SK-N-SH treated with all-trans-retinoic acid at 6 μM for 48 hours (cell line): ENCODE results near the gene ADAMTSL1.

Experiments
- ATAC-seq: fragments of 200-7000 bp; cut with Tn5 transposase; 3 replicates; pipeline ENCODE4 v1.9.1; 2020; ENCODE audit warnings: mild to moderate bottlenecking, moderate library complexity
- ARNTL ChIP-seq: fragments of 450-650 bp; formaldehyde crosslinking; IDR thresholded peaks from 2 replicates; pipeline ENCODE4 v1.5.0; 2020; ENCODE audit warnings: low read depth, mild to moderate bottlenecking, moderate library complexity, borderline replicate concordance
- CSDC2 ChIP-seq: fragments of 250-450 bp; sonication (Bioruptor Pico); IDR thresholded peaks from 2 replicates; pipeline ENCODE4 v1.5.0; 2020; ENCODE audit warnings: mild to moderate bottlenecking, moderate library complexity
- ESRRG ChIP-seq: fragments of 250-450 bp; sonication (Bioruptor Pico); IDR thresholded peaks from 2 replicates; pipeline ENCODE4 v1.6.1; 2021; ENCODE audit warnings: mild to moderate bottlenecking
- GLIS3 ChIP-seq: fragments of 250-450 bp; sonication (Bioruptor Pico); IDR thresholded peaks from 2 replicates; pipeline ENCODE4 v1.5.0; 2020; ENCODE audit warnings: mild to moderate bottlenecking, moderate library complexity
- ISL1 ChIP-seq: fragments of 250-450 bp; sonication (Bioruptor Pico); IDR thresholded peaks from 2 replicates; pipeline ENCODE4 v2.1.2; 2022; ENCODE audit warnings: mild to moderate bottlenecking, moderate library complexity
- OSR1 ChIP-seq: fragments of 250-450 bp; sonication (Bioruptor Pico); IDR thresholded peaks from 2 replicates; pipeline ENCODE4 v1.8.0; 2022; ENCODE audit warnings: moderate library complexity, mild to moderate bottlenecking, inconsistent platforms
- PPARA ChIP-seq: fragments of 250-450 bp; sonication (Bioruptor Pico); IDR thresholded peaks from 2 replicates; pipeline ENCODE4 v1.5.0; 2020; ENCODE audit warnings: mild to moderate bottlenecking, borderline replicate concordance
- RARB ChIP-seq: fragments of 250-450 bp; sonication (Bioruptor Pico); IDR thresholded peaks from 2 replicates; pipeline ENCODE4 v1.8.0; 2021; ENCODE audit warnings: mild to moderate bottlenecking, moderate library complexity
- SNAI2 ChIP-seq: fragments of 250-450 bp; sonication (Bioruptor Pico); IDR thresholded peaks from 2 replicates; pipeline ENCODE4 v1.5.0; 2020; ENCODE audit warnings: mild to moderate bottlenecking, moderate library complexity
- TCF4 ChIP-seq: fragments of 250-450 bp; sonication (Bioruptor Pico); IDR thresholded peaks from 2 replicates; pipeline ENCODE4 v1.8.0; 2021; ENCODE audit warnings: mild to moderate bottlenecking, moderate library complexity, borderline replicate concordance
- ZC3H10 ChIP-seq: fragments of 250-450 bp; sonication (Bioruptor Pico); IDR thresholded peaks from 2 replicates; pipeline ENCODE4 v1.5.1; 2021; ENCODE audit warnings: mild to moderate bottlenecking, moderate library complexity
- ZFP3 ChIP-seq: fragments of 250-450 bp; sonication (Bioruptor Pico); IDR thresholded peaks from 2 replicates; pipeline ENCODE4 v1.5.0; 2020; ENCODE audit warnings: mild to moderate bottlenecking, moderate library complexity
- ZFP30 ChIP-seq: fragments of 450-650 bp; formaldehyde crosslinking; IDR thresholded peaks from 2 replicates; pipeline ENCODE4 v1.5.0; 2022; ENCODE audit warnings: mild to moderate bottlenecking, moderate library complexity
- ZNF70 ChIP-seq: fragments of 450-650 bp; formaldehyde crosslinking; IDR thresholded peaks from 2 replicates; pipeline ENCODE4 v1.5.0; 2020; ENCODE audit warnings: mild to moderate bottlenecking, moderate library complexity
- ZNF8 ChIP-seq: fragments of 450-650 bp; formaldehyde crosslinking; IDR thresholded peaks from 2 replicates; pipeline ENCODE4 v1.5.0; 2020; ENCODE audit warnings: mild to moderate bottlenecking, moderate library complexity
- TF ChIP-seq, protein P1 (sequence below): fragments of 250-450 bp; sonication (Bioruptor Pico); IDR thresholded peaks from 2 replicates; pipeline ENCODE4 v1.5.0; 2020; ENCODE audit warnings: mild to moderate bottlenecking, moderate library complexity
- TF ChIP-seq, protein P2 (sequence below): fragments of 250-450 bp; sonication (Bioruptor Pico); IDR thresholded peaks from 2 replicates; pipeline ENCODE4 v1.5.1; 2021; ENCODE audit warnings: mild to moderate bottlenecking, moderate library complexity
- TF ChIP-seq, protein P3 (sequence below): fragments of 250-450 bp; sonication (Bioruptor Pico); IDR thresholded peaks from 2 replicates; pipeline ENCODE4 v1.8.0; 2021; ENCODE audit warnings: low read depth, mild to moderate bottlenecking, moderate library complexity, borderline replicate concordance
- TF ChIP-seq, protein P4 (sequence below): fragments of 250-450 bp; sonication (Bioruptor Pico); IDR thresholded peaks from 2 replicates; pipeline ENCODE4 v1.8.0; 2020; ENCODE audit warnings: mild to moderate bottlenecking, moderate library complexity, borderline replicate concordance

ADAMTSL1 gene

DNA sequence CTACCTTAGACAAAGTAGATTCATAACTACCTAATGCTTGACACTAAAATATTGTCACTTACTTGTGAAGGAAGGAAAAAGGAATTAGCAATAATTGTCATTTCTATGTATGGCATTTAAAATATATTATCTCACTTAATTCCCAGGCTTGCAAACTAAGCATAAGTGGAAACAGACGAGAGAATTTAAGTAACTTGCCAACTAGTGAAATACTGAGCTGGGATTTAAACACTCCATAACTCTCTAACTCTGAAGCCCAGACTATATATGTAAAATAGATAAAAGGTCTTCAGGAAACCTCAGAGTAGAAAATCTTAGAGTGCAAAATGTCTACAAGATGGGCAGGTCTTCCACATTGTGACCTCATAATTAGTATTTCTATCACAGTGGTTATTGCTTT lies 301.3 kb downstream of the ADAMTSL1 start (continued):
- TF ChIP-seq, protein P1, sequence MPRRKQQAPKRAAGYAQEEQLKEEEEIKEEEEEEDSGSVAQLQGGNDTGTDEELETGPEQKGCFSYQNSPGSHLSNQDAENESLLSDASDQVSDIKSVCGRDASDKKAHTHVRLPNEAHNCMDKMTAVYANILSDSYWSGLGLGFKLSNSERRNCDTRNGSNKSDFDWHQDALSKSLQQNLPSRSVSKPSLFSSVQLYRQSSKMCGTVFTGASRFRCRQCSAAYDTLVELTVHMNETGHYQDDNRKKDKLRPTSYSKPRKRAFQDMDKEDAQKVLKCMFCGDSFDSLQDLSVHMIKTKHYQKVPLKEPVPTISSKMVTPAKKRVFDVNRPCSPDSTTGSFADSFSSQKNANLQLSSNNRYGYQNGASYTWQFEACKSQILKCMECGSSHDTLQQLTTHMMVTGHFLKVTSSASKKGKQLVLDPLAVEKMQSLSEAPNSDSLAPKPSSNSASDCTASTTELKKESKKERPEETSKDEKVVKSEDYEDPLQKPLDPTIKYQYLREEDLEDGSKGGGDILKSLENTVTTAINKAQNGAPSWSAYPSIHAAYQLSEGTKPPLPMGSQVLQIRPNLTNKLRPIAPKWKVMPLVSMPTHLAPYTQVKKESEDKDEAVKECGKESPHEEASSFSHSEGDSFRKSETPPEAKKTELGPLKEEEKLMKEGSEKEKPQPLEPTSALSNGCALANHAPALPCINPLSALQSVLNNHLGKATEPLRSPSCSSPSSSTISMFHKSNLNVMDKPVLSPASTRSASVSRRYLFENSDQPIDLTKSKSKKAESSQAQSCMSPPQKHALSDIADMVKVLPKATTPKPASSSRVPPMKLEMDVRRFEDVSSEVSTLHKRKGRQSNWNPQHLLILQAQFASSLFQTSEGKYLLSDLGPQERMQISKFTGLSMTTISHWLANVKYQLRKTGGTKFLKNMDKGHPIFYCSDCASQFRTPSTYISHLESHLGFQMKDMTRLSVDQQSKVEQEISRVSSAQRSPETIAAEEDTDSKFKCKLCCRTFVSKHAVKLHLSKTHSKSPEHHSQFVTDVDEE (CRISPR knock-in tag) = no peak
- no peak for TF ChIP-seq ESRRG (CRISPR knock-in tag)
- no peak for TF ChIP-seq ISL1 (CRISPR knock-in tag)
- no peak for TF ChIP-seq SNAI2 (CRISPR knock-in tag)
- TF ChIP-seq ZNF70 (CRISPR knock-in tag) = no peak

DNA sequence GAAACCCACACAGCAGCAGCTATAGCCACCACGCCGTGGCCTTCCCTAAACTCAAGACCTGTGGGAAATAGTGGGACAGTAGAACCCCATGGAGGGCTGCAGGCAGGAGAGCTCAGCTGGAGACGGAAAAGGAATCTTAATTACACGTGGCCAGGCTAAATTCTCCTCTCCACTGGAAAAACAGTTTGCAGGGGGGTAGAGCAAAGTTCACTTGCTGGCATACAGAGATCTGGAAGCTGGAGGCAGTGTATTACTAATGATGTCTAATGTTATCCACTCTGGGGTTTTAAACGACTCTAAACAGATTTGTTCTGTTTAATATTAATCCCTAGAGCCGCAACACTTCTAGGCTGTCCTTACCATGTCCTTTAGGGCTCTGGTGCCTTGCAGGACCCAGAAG lies 302.0 kb downstream of the ADAMTSL1 start:
- ATAC-seq = no peak
- TF ChIP-seq ZFP30 (CRISPR knock-in tag) (no peak), OSR1 (CRISPR knock-in tag) (no peak), SNAI2 (CRISPR knock-in tag) (no peak), TCF4 (no peak), ISL1 (CRISPR knock-in tag) (no peak), ZNF8 (CRISPR knock-in tag) (no peak), ZC3H10 (CRISPR knock-in tag) (no peak), ARNTL (CRISPR knock-in tag) (no peak), PPARA (CRISPR knock-in tag) (no peak)
- TF ChIP-seq, protein P2, sequence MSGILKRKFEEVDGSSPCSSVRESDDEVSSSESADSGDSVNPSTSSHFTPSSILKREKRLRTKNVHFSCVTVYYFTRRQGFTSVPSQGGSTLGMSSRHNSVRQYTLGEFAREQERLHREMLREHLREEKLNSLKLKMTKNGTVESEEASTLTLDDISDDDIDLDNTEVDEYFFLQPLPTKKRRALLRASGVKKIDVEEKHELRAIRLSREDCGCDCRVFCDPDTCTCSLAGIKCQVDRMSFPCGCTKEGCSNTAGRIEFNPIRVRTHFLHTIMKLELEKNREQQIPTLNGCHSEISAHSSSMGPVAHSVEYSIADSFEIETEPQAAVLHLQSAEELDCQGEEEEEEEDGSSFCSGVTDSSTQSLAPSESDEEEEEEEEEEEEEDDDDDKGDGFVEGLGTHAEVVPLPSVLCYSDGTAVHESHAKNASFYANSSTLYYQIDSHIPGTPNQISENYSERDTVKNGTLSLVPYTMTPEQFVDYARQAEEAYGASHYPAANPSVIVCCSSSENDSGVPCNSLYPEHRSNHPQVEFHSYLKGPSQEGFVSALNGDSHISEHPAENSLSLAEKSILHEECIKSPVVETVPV (CRISPR knock-in tag) = no peak
- TF ChIP-seq, protein P3, sequence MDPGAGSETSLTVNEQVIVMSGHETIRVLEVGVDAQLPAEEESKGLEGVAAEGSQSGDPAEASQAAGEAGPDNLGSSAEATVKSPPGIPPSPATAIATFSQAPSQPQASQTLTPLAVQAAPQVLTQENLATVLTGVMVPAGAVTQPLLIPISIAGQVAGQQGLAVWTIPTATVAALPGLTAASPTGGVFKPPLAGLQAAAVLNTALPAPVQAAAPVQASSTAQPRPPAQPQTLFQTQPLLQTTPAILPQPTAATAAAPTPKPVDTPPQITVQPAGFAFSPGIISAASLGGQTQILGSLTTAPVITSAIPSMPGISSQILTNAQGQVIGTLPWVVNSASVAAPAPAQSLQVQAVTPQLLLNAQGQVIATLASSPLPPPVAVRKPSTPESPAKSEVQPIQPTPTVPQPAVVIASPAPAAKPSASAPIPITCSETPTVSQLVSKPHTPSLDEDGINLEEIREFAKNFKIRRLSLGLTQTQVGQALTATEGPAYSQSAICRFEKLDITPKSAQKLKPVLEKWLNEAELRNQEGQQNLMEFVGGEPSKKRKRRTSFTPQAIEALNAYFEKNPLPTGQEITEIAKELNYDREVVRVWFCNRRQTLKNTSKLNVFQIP (CRISPR knock-in tag) = no peak
- TF ChIP-seq, protein P1 (CRISPR knock-in tag) = no peak
- TF ChIP-seq, protein P4, sequence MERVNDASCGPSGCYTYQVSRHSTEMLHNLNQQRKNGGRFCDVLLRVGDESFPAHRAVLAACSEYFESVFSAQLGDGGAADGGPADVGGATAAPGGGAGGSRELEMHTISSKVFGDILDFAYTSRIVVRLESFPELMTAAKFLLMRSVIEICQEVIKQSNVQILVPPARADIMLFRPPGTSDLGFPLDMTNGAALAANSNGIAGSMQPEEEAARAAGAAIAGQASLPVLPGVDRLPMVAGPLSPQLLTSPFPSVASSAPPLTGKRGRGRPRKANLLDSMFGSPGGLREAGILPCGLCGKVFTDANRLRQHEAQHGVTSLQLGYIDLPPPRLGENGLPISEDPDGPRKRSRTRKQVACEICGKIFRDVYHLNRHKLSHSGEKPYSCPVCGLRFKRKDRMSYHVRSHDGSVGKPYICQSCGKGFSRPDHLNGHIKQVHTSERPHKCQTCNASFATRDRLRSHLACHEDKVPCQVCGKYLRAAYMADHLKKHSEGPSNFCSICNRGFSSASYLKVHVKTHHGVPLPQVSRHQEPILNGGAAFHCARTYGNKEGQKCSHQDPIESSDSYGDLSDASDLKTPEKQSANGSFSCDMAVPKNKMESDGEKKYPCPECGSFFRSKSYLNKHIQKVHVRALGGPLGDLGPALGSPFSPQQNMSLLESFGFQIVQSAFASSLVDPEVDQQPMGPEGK (CRISPR knock-in tag) = no peak

DNA sequence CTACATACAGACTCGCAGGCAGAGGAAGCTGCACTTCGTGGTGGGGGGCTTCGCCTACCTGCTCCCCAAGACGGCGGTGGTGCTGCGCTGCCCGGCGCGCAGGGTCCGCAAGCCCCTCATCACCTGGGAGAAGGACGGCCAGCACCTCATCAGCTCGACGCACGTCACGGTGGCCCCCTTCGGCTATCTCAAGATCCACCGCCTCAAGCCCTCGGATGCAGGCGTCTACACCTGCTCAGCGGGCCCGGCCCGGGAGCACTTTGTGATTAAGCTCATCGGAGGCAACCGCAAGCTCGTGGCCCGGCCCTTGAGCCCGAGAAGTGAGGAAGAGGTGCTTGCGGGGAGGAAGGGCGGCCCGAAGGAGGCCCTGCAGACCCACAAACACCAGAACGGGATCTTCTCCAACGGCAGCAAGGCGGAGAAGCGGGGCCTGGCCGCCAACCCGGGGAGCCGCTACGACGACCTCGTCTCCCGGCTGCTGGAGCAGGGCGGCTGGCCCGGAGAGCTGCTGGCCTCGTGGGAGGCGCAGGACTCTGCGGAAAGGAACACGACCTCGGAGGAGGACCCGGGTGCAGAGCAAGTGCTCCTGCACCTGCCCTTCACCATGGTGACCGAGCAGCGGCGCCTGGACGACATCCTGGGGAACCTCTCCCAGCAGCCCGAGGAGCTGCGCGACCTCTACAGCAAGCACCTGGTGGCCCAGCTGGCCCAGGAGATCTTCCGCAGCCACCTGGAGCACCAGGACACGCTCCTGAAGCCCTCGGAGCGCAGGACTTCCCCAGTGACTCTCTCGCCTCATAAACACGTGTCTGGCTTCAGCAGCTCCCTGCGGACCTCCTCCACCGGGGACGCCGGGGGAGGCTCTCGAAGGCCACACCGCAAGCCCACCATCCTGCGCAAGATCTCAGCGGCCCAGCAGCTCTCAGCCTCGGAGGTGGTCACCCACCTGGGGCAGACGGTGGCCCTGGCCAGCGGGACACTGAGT lies 303.2 kb downstream of the ADAMTSL1 start:
- no peak for ATAC-seq
- TF ChIP-seq, protein P1 (CRISPR knock-in tag) = no peak
- TF ChIP-seq GLIS3 (CRISPR knock-in tag) (no peak), OSR1 (CRISPR knock-in tag) (no peak), ISL1 (CRISPR knock-in tag) (no peak), CSDC2 (CRISPR knock-in tag) (no peak), ZFP3 (no peak), ZC3H10 (CRISPR knock-in tag) (no peak), SNAI2 (CRISPR knock-in tag) (no peak), ZNF8 (CRISPR knock-in tag) (no peak), RARB (no peak), ESRRG (CRISPR knock-in tag) (no peak)
- TF ChIP-seq, protein P3 (CRISPR knock-in tag) = no peak
